ENCODE measurements around the gene POFUT1.

POFUT1 gene

DNA sequence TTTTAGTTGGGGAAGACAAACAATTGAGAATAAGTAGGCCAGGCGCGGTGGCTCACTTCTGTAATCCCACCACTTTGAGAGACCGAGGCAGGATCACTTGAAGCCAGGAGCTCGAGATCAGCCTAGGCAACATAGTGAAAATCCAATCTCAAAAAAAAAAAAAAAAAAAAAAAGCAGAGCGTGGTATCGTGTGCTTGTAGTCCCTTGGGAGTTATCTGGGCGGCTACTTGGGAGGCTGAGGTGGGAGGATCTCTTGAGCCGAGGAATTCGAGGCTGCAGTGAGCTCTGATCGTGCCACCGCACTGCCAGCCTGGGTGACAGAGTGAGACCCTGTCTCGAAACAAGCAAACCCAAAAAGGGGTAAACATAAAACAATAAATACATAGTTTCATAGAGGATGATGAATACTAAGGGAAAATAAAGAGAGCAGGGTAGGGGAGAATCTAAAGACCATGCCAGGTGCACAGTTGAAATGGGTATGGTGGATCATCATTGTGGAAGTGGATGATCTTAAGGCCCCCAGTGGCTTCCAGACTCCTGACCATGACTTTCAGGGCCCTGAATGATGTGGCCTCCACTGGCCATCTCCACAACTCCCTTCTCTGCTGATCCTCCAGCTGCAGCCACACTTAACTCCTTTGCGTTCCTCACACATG is 947 bp downstream of the POFUT1 start:
- DNase-seq: no peak

DNA sequence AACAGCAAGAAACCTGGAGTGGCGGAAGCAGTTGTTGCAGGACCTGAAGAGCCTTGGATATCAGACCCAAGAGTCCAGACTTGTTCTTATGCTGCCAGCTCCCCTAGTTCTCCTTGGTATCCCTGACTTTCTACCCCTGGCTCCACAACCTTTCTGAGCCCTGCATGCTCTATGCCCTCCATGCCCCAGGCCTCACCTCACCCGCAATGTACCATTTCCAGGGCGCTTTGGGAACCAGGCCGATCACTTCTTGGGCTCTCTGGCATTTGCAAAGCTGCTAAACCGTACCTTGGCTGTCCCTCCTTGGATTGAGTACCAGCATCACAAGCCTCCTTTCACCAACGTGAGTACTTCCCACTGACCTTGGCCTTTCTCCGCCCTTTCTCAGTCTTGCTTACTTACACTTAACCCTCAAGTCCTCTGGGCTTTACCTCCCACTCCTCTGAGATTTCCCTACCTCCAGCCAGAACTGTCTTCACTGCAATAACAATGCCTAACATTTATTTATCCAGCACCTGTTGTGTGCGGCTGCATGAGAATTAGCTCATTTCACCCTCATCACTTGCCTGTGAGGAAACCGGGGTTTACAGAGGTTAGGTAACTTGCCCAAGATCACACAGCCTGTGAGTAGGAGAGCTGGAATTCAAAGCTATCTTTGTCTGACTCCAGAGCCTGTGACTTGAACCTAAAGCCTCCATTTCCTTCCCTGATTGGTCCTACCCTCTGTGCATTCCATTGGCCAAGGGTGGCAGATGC is 2.3 kb downstream of the POFUT1 start:
- DNase-seq: no peak

DNA sequence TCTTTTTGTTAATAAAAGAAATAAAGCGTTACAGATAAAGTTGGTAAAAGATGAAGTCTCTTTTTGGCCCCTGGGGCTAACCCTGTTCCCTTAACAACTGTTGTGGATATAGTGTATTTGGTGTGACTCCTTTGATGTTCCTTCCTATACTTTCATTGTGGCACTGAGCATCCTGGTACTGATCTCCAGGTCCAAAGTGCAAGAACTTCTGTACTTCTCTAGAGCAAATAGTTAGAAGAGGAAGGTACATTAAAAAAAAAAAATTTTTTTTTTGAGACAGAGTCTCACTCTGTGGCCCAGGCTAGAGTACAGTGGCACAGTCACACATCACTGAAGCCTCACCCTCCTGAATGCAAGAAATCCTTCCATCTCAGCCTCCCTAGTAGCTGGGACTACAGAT is 6.2 kb downstream of the POFUT1 start:
- DNase-seq: no peak

DNA sequence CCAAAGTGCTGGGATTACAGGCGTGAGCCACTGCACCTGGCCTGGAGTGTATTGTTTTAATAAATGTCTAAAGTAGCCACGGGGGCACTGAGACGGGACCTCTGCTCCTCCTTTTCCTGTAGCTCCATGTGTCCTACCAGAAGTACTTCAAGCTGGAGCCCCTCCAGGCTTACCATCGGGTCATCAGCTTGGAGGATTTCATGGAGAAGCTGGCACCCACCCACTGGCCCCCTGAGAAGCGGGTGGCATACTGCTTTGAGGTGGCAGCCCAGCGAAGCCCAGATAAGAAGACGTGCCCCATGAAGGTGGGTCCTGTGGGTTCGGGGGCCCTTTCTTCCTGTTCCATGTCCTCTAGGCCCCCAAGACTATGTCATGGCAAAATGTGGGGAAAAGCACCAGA is 7.5 kb downstream of the POFUT1 start:
- no peak for DNase-seq

DNA sequence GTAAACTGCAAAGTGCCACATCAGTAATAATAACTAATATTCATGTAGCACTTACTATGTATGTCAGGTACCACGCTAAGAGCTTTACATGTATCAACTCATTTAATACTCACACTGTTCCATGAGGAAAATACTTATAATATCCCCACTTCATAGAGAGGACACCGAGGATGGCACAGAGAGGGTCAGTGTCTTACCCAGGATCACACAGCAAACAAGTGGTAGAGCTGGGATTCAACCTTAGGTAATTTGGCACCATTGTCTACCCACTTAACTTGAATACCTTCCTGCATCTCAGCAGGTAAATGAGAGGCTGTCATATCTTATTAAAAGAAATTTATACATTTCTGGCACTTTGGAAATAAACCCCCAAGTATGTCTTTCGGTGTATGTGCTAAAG is 8.0 kb downstream of the POFUT1 start:
- DNase-seq: no peak

DNA sequence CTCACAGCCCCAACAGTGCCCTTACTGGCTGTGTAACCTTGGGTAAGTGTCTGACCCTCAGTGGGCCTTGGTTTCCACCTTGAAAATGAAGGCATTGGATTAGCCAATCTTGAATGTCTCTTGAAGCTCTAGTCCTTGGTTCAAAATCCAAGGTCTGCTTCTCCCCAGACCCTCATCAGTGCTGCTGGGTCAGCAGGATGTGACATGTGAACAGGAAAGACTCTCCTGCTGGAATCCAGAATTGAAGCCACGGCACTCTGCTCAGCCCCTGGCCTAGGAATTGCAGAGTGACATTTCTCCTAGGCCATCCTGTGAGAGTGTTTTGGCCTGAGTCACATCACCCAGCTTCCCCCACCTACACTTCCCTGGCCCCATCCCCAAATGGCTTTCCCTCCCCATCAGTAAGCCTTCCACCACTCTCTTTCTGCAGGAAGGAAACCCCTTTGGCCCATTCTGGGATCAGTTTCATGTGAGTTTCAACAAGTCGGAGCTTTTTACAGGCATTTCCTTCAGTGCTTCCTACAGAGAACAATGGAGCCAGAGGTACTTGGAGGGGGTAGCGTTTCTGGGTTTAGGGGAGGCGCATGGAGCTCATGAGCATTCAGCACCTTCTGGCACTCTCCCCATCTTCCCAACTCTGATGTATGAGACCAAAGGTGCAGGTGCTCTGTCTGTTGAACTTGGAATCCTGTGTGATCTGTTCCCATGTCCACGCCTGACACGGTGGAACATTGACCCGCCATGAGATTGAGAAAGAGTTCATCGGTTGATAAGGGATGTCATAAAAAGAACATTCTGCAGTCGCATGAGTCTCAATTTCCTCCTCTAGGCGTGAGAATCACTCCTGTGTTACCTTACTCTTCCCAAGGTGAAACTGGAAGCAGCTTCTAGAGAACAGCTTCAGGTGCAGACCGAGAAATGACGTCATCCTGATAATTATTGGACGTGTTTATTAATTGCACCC is 8.8 kb downstream of the POFUT1 start:
- no peak for DNase-seq

DNA sequence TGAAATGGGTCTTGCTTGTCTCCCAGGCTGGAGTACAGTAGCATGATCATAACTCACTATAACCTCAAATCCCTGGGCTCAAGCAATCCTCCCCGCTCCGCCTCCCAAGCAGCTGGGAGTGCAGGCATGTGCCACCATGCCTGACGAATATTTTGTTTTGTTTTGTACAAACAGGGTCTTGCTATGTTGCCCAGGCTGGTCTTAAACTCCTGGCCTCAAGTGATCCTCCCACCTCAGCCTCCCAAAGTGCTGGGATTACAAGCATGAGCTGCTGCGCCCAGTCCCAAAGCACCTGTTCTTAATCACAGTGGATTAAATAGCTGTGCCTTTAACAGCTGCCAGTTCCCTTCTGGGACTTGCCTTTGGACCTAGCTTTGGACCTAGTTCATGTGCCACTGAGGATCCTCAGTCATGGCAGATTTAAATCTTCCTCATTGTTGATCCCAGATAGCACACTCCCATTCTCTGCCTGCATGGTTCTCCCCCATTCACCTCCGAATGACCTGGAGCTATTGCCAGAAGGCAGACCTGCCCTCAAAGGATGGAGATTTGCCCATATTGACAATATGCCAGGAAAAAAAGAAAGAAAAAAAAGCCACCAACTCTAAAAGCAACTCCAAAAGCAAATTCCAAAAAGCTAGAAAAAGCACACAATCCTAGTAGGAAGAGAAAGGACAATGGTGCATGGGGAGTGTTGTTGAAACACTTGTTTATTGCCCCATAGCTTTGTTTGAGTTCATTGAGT is 10.6 kb downstream of the POFUT1 start:
- DNase-seq: no peak

DNA sequence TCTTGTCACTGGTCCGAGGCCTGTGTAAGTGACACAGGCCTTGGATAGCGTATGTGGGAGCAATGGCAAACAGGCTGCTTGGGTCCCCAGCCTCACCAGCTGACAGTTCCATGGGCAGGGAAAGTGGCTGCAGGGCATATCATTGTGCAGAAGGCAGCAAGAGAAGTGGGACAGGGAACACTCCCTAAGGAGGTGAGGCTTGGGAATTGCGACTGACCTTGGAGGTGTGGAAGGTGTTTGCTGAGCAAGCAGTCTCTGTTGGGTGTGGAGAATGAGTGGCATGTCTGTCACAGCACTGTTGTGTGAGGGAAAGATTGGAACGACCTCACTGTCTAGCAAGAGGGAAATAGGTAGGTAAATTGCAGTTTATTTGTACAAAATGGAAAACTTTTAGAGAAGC is 16.8 kb downstream of the POFUT1 start:
- no peak for DNase-seq

DNA sequence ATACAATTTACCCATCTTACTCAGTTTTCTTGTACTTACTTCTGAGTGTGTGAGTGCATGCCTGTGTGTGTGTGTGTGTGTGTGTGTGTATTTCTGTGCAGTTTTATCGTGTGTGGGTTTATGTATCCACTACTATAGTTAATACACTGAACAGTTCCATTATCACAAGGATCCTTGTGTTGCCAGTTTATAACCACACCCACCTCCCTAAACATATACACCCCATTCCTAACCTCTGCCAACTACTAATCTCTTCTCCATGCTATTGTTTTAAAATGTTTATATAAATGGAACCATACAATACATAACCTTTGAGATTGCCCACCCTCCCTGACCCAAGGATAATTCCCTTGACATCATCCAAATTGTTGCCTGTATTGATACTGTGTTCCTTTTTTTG is 18.7 kb downstream of the POFUT1 start:
- no peak for DNase-seq

DNA sequence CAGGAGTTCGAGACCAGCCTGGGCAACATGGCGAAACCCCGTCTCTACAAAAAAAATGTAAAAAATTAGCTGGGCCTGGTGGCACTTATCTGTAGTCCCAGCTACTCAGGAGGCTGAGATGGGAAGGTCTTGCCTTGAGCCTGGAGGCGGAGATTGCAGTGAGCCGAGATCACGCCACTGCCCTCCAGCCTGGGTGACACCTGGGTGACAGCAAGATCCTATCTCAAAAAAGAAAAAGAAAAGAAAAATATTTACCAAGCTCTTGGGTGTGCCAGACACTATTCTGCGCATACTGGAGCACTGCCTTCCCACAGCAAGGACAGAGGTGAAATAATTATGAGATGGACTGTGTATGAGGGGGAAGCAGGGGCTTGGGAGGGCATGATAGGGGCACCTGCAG is 19.6 kb downstream of the POFUT1 start:
- no peak for DNase-seq

DNA sequence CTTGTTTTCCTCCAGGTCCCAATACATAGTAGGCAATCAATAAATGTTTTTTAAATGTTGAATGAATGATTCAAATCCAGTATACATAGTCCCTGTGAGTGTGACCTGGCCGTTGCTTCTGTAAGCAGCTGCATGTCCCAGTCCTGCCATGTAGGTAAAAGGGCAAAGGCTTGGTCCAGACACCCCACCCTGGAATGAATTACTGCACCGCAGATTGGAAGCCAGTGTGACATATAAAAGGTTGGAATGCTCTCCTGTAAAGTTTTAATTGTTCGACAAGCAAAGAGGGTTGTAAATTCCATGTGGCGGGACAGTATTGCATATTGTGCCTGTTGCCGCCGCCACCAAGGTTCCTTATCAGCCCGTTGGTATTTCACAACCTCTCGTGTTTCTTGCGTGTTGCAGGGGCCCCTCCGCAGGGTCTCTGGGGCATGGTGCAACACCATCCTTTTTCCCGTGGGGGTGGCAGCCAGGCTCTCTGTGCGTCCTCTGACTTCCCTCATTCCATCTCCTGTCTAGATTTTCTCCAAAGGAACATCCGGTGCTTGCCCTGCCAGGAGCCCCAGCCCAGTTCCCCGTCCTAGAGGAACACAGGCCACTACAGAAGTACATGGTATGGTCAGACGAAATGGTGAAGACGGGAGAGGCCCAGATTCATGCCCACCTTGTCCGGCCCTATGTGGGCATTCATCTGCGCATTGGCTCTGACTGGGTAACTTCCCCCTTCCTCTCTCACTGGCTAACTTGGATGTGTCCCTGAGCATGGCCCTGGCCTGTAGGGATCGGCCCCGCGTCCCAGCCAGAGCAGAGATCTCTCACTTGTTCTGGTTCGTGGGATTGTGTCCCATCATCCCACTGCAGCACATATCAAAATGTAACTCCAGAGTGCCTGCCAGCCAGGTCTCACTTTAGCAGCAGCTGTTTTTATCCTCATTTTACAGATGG is 20.3 kb downstream of the POFUT1 start:
- DNase-seq: no peak

DNA sequence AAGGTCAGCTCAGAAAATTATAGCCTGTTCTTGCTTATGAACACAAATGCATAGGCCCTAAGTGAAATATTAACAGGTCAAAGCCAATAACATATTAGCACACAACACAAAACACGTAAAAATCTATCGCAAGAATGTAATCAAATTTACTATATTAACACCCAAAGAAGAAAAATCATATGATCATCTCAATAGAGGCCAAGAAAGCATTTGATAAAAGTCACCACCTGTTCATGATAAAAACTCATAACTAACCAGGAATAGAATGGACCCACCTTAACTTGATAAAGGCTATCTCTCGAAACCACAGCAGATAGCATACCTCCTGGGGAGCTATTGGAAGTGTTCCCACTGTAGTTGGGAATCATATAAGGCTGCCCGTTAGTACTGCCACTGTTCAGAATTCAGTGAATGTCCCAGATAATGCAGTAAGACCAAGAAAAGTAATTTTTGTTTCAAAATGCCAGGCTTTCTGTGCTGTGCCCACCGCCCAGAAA is 21.6 kb downstream of the POFUT1 start:
- no peak for DNase-seq

DNA sequence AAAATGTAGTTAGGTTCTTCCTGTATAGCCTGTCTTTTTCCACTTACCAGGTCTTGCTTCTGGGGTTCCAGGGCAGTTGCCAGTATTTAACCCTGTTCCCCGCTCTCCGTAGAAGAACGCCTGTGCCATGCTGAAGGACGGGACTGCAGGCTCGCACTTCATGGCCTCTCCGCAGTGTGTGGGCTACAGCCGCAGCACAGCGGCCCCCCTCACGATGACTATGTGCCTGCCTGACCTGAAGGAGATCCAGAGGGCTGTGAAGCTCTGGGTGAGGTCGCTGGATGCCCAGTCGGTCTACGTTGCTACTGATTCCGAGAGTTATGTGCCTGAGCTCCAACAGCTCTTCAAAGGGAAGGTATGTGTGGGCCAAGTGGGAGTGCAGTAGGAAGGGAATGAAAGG is 23.0 kb downstream of the POFUT1 start:
- no peak for DNase-seq

DNA sequence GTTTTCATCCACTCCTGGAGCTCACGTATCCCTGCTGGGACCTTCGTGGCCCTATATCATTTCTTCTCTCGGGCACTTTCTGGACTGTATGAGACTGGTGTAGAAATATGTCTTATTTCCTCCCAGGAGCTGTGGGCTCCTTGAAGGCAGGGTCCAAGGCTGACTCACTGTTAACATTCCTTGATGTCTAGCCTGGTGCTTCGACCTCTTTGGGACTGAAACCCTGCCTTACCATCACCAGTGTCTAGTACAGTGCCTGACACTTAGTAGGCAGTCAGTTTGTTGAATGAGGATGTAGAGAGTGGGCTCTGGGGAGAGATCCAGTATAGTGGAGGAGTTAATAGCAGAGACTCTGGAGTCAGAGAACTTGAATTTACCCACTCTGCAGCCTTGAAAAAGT is 23.6 kb downstream of the POFUT1 start:
- no peak for DNase-seq

DNA sequence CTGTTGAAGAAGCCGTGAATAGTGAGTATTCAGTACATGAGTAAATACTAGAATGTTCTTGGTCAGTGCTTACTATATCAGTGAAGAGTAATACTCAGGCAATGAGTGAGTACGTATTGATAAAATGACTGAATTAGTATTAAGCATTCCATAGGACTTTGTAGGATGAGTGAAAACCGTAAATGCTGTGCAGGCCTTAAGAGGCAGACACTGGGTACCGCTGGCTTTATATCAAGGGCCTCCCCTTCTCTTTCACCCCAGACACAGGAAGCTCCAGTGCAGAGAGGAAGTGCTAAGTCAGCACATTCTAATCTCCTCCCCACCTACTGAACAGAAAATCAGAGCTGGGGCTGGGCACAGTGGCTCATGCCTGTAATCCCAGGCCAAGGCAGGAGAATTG is 24.2 kb downstream of the POFUT1 start:
- DNase-seq: no peak

DNA sequence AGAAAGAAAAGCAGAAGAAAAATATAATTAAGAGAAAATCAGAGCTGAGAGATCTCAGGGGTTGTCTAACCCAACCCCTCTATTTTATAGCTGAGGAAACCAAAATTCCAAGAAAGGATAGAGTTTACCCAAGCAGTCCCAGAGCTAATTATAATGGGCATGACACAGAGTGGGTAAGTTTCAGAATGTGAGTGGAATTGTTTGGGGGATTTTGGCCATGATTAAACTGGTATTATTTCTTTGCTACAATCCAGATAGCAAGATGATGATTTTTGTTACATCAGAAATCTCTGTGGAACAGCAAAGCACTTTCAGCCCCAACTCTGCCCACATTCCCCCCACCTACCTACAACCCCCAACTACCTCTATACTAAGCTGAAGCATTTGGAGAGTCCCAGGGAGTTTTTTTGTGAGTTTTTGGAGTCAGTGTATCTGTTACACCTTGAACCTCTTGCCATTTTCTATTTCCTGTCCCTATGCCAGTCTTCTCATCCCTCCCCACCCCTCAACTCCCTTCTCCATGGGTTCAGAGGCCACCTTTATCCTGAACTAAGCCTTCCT is 24.7 kb downstream of the POFUT1 start:
- DNase-seq: no peak

DNA sequence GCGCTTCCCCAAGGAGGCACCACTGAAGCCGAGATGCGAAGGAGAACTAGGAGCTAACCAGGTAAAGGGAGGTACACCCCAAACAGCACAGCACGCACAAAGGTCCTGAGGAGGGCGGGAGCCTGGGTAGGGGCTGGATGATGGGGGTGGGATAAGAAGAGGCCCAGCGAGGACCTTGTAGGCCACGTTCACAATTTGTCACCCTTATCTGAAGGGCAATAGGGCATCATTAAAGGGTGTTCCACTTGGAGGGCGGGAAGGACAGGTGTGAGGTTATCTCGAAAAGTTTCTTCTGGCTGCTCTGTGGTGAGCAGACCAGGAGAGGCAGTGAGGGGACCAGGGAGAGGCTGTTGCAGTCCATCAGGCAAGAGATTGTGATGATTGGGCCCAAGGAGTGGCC is 25.6 kb downstream of the POFUT1 start:
- no peak for DNase-seq

DNA sequence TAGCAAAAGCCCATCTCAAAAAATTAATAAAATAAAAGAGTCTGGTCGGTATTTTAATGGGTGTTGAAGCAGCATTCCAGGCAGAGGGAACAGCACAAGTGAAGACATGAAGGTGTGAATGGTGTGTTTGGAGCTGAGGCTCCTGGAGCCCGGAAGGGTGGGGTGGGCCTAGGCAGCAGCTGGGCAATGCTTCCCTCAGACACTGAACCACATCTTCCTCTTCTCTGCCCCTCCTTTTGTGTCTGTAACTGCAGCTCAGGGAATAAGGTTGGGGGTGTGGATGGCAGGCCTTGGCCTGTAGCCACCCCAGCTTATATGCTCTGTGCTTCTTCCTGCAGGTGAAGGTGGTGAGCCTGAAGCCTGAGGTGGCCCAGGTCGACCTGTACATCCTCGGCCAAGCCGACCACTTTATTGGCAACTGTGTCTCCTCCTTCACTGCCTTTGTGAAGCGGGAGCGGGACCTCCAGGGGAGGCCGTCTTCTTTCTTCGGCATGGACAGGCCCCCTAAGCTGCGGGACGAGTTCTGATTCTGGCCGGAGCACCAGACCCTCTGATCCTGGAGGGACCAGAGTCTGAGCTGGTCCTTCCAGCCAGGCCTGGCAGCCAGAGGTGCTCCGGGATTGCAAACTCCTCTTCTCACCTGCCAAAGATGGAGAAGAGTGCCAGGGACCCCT is 26.6 kb downstream of the POFUT1 start:
- no peak for DNase-seq

DNA sequence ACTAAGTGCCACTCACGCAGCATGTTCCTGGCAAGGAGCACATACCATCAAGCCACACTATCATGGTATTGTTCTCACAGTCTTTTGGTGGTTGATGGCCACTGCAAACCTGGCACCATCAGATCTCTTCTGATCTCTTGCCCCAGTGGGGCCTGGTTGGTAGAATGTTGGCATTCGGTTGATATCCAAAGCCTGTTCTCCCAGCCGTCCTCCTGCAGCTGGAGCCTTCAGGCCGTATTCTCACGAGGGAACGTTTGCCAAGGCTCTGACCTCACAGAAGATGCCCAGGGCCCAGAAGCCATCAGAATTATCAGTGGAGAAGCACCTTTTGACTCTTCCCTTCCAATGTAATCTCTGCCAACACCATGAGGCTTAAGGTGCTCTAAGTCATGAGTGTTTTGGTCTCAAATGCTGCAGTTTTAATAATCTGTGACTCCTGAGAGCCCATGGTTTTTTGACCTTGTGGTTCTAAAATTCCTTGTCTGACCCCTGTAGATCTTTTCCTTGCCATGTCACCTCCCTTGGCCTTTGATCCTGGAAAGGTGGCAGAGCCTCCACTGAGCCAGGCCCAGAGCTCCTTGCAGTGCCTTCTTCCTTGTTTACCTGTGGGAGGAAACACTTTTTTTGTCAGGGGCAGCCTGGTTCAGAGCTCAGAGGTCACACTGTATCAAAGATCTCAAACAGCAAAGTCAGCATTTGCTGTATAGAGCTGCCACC is 27.8 kb downstream of the POFUT1 start:
- no peak for DNase-seq

DNA sequence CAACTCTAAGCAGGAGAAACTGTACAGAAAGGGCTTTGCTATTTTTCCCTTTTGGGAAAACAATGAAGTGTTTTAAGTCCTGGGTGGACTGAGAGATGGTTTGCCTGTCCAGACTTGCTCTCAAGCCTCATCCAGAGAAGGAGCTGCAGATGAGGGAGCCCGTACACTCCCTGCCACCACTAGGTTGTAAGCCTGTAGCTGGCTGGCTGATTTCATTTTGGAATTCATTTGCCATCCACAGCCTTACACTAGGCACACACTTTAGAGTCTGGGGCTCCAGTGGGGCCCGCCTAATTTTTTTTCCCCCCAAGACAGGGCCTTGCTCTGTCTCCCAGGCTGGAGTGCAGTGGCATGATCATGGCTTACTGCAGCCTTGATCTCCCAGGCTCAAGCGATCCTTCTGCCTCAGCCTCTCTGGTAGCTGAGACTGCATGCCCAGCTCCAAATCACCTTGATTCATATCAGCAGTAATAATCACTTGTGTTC is 28.4 kb downstream of the POFUT1 start:
- DNase-seq: no peak

Data from NCI-H2029 (cell line).